ENCODE results near the gene USP32.
"Not testable (repeated sequence)": the region's sequence is repeated elsewhere in the genome, so short reads cannot be mapped to it uniquely, and the experiment has no call there.

The USP32 gene

GRCh38 chr17:60240290-60240689 is 151.6 kb downstream of the USP32 start:
- no peak for DNase-seq (ENCODE audit: low read depth in 2 of 3, low spot score in 1 of 3)

DNA sequence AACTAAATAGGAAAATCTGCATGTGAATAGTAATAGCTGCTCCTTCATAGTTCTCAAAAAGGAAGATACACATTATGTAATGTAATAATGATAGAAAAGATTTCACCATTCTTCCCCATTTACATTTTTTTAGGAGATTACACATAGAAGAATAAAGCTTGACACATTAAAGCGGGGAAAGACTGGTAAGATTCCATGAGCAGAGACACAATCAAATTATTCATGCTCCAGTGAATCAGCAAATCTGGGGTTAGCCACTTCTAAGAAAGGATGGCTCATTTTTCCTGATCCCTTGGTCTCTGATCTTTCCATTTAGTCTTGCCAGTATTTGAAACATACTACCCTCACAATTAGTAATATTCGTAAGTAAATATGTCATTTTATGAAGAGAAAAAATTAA is 160.2 kb downstream of the USP32 start:
- no peak for DNase-seq (ENCODE audit: low read depth in 2 of 3, low spot score in 1 of 3)

DNA sequence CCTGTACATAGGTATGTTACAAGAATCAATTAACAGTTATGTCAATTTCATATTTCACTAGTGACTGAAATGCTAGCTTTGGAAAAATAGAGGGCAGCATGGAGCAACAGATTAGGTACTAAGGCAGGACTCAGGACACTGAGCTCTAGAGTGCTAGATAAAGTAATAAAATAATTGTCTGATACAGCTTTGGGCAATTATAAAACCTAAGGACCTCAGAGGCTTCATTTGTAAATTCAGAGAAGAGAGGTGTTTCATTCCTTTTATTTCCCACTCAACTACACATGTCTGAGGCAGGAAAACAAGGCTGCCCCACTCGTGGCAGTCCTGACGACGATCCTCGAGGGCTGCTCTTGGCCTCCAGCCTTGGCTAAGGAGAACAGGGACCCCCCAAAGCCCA is 160.7 kb downstream of the USP32 start:
- no peak for DNase-seq (ENCODE audit: low read depth in 2 of 3, low spot score in 1 of 3)

DNA sequence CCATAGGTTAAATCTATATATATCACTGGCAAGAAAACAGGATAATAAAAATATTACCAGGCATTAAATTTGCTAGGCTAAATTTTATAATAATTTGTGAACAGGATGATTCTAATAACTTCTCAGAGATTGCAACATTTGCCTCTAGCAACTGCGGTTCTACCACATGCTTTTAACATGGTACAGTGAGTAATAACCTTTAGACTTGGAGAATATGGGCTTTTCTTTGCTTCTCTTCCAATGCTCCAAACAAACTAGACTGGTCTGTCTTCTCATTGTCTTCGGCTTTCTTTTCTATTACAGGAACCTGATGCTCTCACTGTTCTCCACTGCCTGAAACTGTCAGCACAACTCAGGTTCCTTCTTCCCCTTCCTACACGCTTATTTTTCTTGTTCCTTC is 161.6 kb downstream of the USP32 start:
- DNase-seq (ENCODE audit: low read depth in 2 of 3, low spot score in 1 of 3), result no peak

- DNase-seq (ENCODE audit: low read depth in 2 of 3, low spot score in 1 of 3), result no peak
Measured at GRCh38 chr17:60229188-60229802, 162.6 kb downstream of the USP32 start.

DNA sequence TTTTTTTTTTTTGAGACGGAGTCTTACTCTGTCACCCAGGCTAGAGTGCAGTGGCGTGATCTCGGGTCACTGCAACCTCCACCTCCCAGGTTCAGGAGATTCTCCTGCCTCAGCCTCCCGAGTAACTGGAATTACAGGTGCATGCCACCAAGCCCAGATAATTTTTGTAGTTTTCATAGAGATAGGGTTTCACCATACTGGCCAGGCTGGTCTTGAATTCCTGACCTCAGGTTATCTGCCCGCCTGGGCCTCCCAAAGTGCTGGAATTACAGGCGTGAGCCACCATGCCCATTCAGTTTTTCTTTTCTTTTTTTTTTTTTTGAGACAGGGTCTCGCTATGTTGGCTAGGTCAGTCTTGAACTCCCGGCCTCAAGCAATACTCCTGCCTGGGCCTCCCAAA is 164.7 kb downstream of the USP32 start:
- not testable (repeated sequence) for DNase-seq (ENCODE audit: low read depth in 2 of 3, low spot score in 1 of 3)

GRCh38 chr17:60224064-60224463 is 167.9 kb downstream of the USP32 start:
- no peak for DNase-seq (ENCODE audit: low read depth in 2 of 3, low spot score in 1 of 3)

DNA sequence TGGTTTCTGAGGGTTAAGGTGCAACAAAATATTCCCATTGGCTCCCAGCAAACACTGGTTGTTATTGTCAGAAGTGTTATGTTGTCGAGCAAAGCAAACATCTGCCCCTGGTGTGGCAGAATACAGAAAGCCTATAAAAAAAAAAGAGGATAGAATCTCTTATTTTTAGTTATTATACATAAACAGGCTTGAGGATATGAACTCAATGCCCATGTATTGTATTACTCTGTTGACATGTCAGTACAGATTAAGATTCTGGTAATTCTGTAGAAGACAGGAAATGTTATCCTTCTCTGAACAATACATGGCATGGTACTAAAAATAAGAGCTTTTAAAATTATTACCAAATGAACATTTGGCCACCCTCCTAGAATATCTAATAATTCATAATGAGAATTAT is 168.5 kb downstream of the USP32 start:
- DNase-seq (ENCODE audit: low read depth in 2 of 3, low spot score in 1 of 3), result no peak

- not testable (repeated sequence) for DNase-seq (ENCODE audit: low read depth in 2 of 3, low spot score in 1 of 3)
Measured at GRCh38 chr17:60218774-60219173, 173.2 kb downstream of the USP32 start.

- not testable (repeated sequence) for DNase-seq (ENCODE audit: low read depth in 2 of 3, low spot score in 1 of 3)
Measured at GRCh38 chr17:60215895-60216294, 176.0 kb downstream of the USP32 start.

DNA sequence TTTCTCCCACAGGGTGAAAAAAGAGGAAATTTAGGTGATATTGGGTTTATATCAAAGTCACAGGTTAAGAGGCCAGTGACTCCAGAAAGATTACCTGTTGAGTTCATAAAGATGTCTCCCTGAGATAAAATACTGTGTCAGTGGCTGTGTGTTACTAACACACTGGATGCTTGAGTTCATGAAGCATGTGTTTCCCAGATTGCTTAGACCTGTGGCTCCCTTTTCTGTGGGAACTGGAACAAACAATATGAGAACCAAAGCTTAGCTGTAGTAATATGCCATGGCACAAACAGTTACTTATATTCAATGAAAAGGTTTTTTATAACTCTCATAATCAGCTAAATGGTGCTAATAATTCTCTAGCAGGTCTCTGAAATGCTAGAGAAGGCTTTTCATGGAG is 180.7 kb downstream of the USP32 start:
- DNase-seq (ENCODE audit: low read depth in 2 of 3, low spot score in 1 of 3), result not testable (repeated sequence)

- DNase-seq (ENCODE audit: low read depth in 2 of 3, low spot score in 1 of 3), result not testable (repeated sequence)
Measured at GRCh38 chr17:60208302-60208701, 183.6 kb downstream of the USP32 start.

GRCh38 chr17:60205782-60206181 is 186.2 kb downstream of the USP32 start:
- DNase-seq (ENCODE audit: low read depth in 2 of 3, low spot score in 1 of 3), result not testable (repeated sequence)

- DNase-seq (ENCODE audit: low read depth in 2 of 3, low spot score in 1 of 3), result not testable (repeated sequence)
Measured at GRCh38 chr17:60198630-60199029, 193.3 kb downstream of the USP32 start.

GRCh38 chr17:60194141-60194540 is 197.8 kb downstream of the USP32 start:
- DNase-seq (ENCODE audit: low read depth in 2 of 3, low spot score in 1 of 3), result not testable (repeated sequence)

DNA sequence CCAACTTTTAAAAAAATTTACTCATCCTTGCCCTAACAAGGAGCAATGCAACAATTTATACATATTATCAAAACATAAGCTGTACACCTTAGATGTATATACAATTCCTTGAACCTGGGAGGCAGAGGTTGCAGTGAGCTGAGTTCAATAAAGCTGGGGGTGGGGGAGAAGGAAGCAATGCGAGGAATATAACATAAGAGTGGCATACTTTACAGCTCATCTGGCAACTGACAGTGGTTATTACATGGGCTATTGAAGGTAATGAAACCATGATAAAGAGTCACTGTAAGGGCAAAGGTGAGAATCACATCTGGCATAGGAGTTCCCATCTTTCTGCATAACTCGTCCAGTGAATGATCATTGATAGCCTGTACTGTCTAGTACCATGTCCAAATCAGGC is 198.5 kb downstream of the USP32 start:
- no peak for DNase-seq (ENCODE audit: low read depth in 2 of 3, low spot score in 1 of 3)

GRCh38 chr17:60193032-60193431 is 198.9 kb downstream of the USP32 start:
- DNase-seq (ENCODE audit: low read depth in 2 of 3, low spot score in 1 of 3), result not testable (repeated sequence)

- DNase-seq (ENCODE audit: low read depth in 2 of 3, low spot score in 1 of 3), result not testable (repeated sequence)
Measured at GRCh38 chr17:60190032-60190431, 201.9 kb downstream of the USP32 start.

GRCh38 chr17:60188759-60189158 is 203.2 kb downstream of the USP32 start:
- DNase-seq (ENCODE audit: low read depth in 2 of 3, low spot score in 1 of 3), result no peak

GRCh38 chr17:60186846-60187745 is 204.8 kb downstream of the USP32 start:
- DNase-seq (ENCODE audit: low read depth in 2 of 3, low spot score in 1 of 3), result not testable (repeated sequence)

DNA sequence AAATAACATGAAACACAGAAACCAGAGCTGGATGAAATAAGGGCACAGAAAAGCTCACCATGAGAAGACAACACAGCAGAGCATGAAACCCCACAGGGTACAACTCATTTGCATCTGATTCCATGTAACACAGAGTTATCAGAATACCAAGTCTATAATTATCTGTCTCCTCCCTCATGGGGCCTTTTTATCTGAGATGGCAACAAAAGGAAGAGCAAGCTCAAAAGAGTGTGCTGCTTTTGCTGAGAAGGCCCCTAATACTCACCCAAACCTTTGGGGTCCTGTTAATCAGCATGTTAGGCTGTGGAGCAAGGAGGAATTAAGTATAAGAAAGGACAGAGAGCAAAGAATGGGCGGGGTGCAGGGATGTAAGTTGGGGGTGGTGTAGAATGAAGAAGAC is 205.6 kb downstream of the USP32 start:
- DNase-seq (ENCODE audit: low read depth in 2 of 3, low spot score in 1 of 3), result not testable (repeated sequence)

- not testable (repeated sequence) for DNase-seq (ENCODE audit: low read depth in 2 of 3, low spot score in 1 of 3)
Measured at GRCh38 chr17:60180380-60180779, 211.6 kb downstream of the USP32 start.
